Activated T-cell treated with anti-CD3 and anti-CD28 coated beads, Interleukin-2, amount 50 U/mL, for 1 hour (primary cell): ENCODE results near the gene MAN2A2.

Experiments
- DNase-seq: peaks from one replicate; pipeline ENCODE4 v3.0.0-alpha.2; 2020

Gene MAN2A2

GRCh38 chr15:90972133-90972532 lies 69.0 kb downstream of the MAN2A2 start:
- DNase-seq: no peak
